GM12878 (cell line): ENCODE data around the gene OR6C75. TPM values are rescaled to one million over a fixed set of nuclear protein-coding genes. Genes with fewer than 3 reads are reported as not detected.

ENCODE experiments used
- ATAC-seq: fragments of 200-7000 bp; cut with Tn5 transposase; 3 replicates; pipeline ENCODE4 v1.9.1; 2020; ENCODE audit warnings: mild to moderate bottlenecking, moderate library complexity
- BruUV-seq: library from RNA; stranded (reverse); fragments of 400-500 nt; replicated peaks from 2 replicates; lab custom pipeline; 2021; lab: Mats Ljungman, UMichigan
- CTCF ChIA-PET: fragments of 300-600 bp; sonication (Branson Sonifier 250); formaldehyde crosslinking; extraction: SDS; loops from one replicate; lab custom pipeline; 2021; ENCODE audit warnings: inconsistent platforms; lab: Yijun Ruan, JAX
- POLR2A ChIA-PET: fragments of 350-600 bp; formaldehyde crosslinking; extraction: SDS; loops from one replicate; lab custom pipeline; 2021; ENCODE audit warnings: inconsistent platforms; lab: Charles Lee
- RAD21 ChIA-PET: fragments of 300-600 bp; sonication (Branson Sonifier 250); formaldehyde crosslinking; loops from one replicate; lab custom pipeline; 2023; ENCODE audit warnings: antibody characterized with exemption; ENCODE audit not compliant: unreplicated experiment; lab: Charles Lee
- SMC1A ChIA-PET: fragments of 300-600 bp; sonication (Branson Sonifier 250); formaldehyde crosslinking; loops from one replicate; lab custom pipeline; 2023; ENCODE audit not compliant: unreplicated experiment, uncharacterized antibody; lab: Charles Lee
- DNase-seq: peaks from one replicate; pipeline ENCODE4 v3.0.0-alpha.2; 2011; ENCODE audit warnings: low read depth, low spot score
- FAIRE-seq: peaks from 3 replicates; lab custom pipeline; 2011; peaks lifted over from hg19 to GRCh38; lab: Jason Lieb, UNC
- H2AFZ ChIP-seq: 2 replicates; pipeline ENCODE4 v1.6.0; 2011; ENCODE audit warnings: low read depth, low read length, control low read depth; ENCODE audit not compliant: control insufficient read depth
- H3K27ac ChIP-seq: 2 replicates; pipeline ENCODE4 v1.5.1; 2011; ENCODE audit warnings: control low read depth; ENCODE audit not compliant: control insufficient read depth, insufficient read depth
- H3K27me3 ChIP-seq, 2 experiments: replicated peaks in 1 of 2; 2 replicates each; pipeline versions ENCODE4 v1.6.0 to v1.6.1; 2011; ENCODE audit warnings: low read length in 1 of 2; ENCODE audit not compliant: control insufficient read depth in 2 of 2, insufficient read depth in 2 of 2
- H3K36me3 ChIP-seq, 2 experiments: 2 replicates each; pipeline ENCODE4 v1.5.1; 2011; ENCODE audit warnings: low read length in 1 of 2; ENCODE audit not compliant: control insufficient read depth in 2 of 2, insufficient read depth in 2 of 2
- H3K4me1 ChIP-seq: 2 replicates; pipeline ENCODE4 v1.6.1; 2011; ENCODE audit warnings: mild to moderate bottlenecking, low read length, moderate library complexity, mixed read lengths; ENCODE audit not compliant: control insufficient read depth, insufficient read depth
- H3K4me2 ChIP-seq: 2 replicates; pipeline ENCODE4 v1.6.0; 2011; ENCODE audit warnings: control low read depth; ENCODE audit not compliant: control insufficient read depth, insufficient read depth
- H3K4me3 ChIP-seq: fragments of 200-600 bp; sonication (generic); 2 replicates; pipeline ENCODE4 v1.5.1; 2016
- H3K79me2 ChIP-seq: 2 replicates; pipeline ENCODE4 v1.6.0; 2011; ENCODE audit warnings: low read length; ENCODE audit not compliant: control insufficient read depth, insufficient read depth
- H3K9ac ChIP-seq: 2 replicates; pipeline ENCODE4 v1.8.0; 2011; ENCODE audit warnings: low read length, control low read depth, mixed read lengths; ENCODE audit not compliant: control insufficient read depth, insufficient read depth
- H3K9me3 ChIP-seq: replicated peaks from 3 replicates; pipeline ENCODE4 v1.5.1; 2011; ENCODE audit warnings: mild to moderate bottlenecking, low read length; ENCODE audit not compliant: control insufficient read depth, insufficient read depth
- H4K20me1 ChIP-seq: 2 replicates; pipeline ENCODE4 v1.6.0; 2011; ENCODE audit not compliant: control insufficient read depth, insufficient read depth
- BACH1 ChIP-seq: fragments of 450-650 bp; IDR thresholded peaks from 2 replicates; pipeline ENCODE4 v1.6.1; 2017; ENCODE audit warnings: mild to moderate bottlenecking, borderline replicate concordance
- NFIC ChIP-seq: IDR thresholded peaks from 2 replicates; pipeline ENCODE4 v1.6.1; 2012; ENCODE audit warnings: low read depth, mild to moderate bottlenecking, inconsistent platforms, low read length, moderate library complexity
- RFX5 ChIP-seq: IDR thresholded peaks from 2 replicates; pipeline ENCODE4 v1.6.1; 2011; ENCODE audit warnings: low read depth, low read length, improper control_type of control experiment
- SIN3A ChIP-seq: IDR thresholded peaks from 2 replicates; pipeline ENCODE4 v1.6.1; 2012; ENCODE audit warnings: low read depth, low read length, improper control_type of control experiment
- SMAD1 ChIP-seq: fragments of 450-650 bp; IDR thresholded peaks from 2 replicates; pipeline ENCODE4 v1.6.1; 2018; ENCODE audit warnings: mild to moderate bottlenecking, low read depth; ENCODE audit not compliant: partially characterized antibody
- SPI1 ChIP-seq: IDR thresholded peaks from 2 replicates; pipeline ENCODE4 v1.6.1; 2011; ENCODE audit warnings: low read depth, mild to moderate bottlenecking, low read length, moderate library complexity, borderline replicate concordance; ENCODE audit not compliant: insufficient read depth
- WGBS: methylation state at CpG from one replicate; pipeline ENCODE4 v1.1.6; 2016; ENCODE audit warnings: low lambda C conversion rate; ENCODE audit not compliant: insufficient replicate concordance, insufficient coverage; ENCODE audit errors: missing lambda C conversion rate; 5-methylcytosine and 5-hydroxymethylcytosine counted together
- in situ Hi-C: fragments of 300-500 bp; cut with MboI; formaldehyde crosslinking; loops from 9 replicates; pipeline ENCODE4 v1.14.3; 2018; ENCODE audit warnings: mixed read lengths
- intact Hi-C: fragments of 100-400 bp; cut with micrococcal nuclease; formaldehyde crosslinking; loops from one replicate; pipeline ENCODE4 v1.14.2; 2022; ENCODE audit not compliant: unreplicated experiment
- polyA plus RNA-seq, 11 experiments: library from polyadenylated mRNA; depleted of rRNA in 4 of 11; unstranded in 6 of 11; stranded (reverse) in 5 of 11; fragments of >200 nt; fragmentation: Nextera tagmentation in 4 of 11; fragmentation: Illumina TruSeq in 1 of 11; extraction: Ambion mirVana in 4 of 11; extraction: Trizol in 1 of 11; gene quantifications; 1 replicate in 1 of 11; 2 replicates in 10 of 11; pipeline versions ENCODE4 v1.2.1 to v1.2.3, GENCODE V29; 2011 to 2016; ENCODE audit warnings: inconsistent platforms in 2 of 11, missing spikeins in 2 of 11, low read depth in 1 of 11
- total RNA-seq, 4 experiments: library from RNA; depleted of rRNA in 3 of 4; stranded (reverse); fragments of >200 nt in 3 of 4; fragmentation: Illumina TruSeq in 1 of 4; extraction: Trizol in 1 of 4; gene quantifications; 2 replicates each; pipeline versions ENCODE4 v1.2.1 to v1.2.3, GENCODE V29; 2013 to 2021
- TF ChIP-seq, protein P1 (sequence below): fragments of 450-650 bp; IDR thresholded peaks from 2 replicates; pipeline ENCODE4 v1.6.1; 2014; ENCODE audit warnings: mild to moderate bottlenecking
- TF ChIP-seq, protein P2 (sequence below): fragments of 450-650 bp; IDR thresholded peaks from 2 replicates; pipeline ENCODE4 v1.6.1; 2018; ENCODE audit warnings: mild to moderate bottlenecking, low read depth, moderate library complexity; ENCODE audit not compliant: partially characterized antibody

OR6C75 gene
- total and polyA plus RNA-seq, 10 of the 15 experiments (the other 5 are each of a cell fraction or from before 2014, with no cell fraction given), result not detected

DNA sequence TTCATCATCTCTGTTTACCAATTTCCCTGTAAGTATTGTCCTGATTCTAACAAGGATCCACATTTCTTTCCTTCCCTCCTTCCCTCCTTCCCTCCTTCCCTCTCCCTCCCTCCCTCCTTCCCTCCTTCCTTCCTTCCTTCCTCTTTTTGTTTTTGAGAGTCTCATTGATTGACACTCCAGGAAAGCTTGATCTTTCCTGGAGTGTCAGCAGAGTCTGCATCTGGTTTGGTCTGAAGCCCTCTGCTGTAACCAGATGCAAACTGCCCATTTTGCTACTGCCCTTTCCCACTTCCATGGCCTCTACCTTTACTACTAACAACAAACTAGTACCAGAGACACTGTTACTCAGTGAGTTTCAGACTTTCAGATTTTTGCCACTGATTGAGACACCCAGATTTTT, 23.1 kb downstream of the OR6C75 start:
- Histone ChIP-seq H2AFZ (no peak overlapping the region), H3K79me2 (no peaks in the 10 kb centered on the region), H4K20me1 (no peaks in the 10 kb centered on the region), H3K27me3 (no peaks in the 10 kb centered on the region), H3K4me1 (no peaks in the 10 kb centered on the region), H3K4me3 (no peak overlapping the region), H3K27ac (no peak overlapping the region), H3K9me3 (no peaks in the 10 kb centered on the region), H3K9ac (no peak overlapping the region), H3K4me2 (no peak overlapping the region), H3K36me3 (no peaks in the 10 kb centered on the region)
- SMC1A ChIA-PET, result interaction anchor here (0.6 kb wide), 1 partner anchor 58 kb away, joined by 3 read pairs; no protein-coding TSS in a partner anchor
- POLR2A ChIA-PET, result no interaction called here
- FAIRE-seq, result no peak
- no peak for TF ChIP-seq SMAD1
- intact Hi-C loops (no loop called here), in situ Hi-C loops (no loop called here)
- CTCF ChIA-PET, result no interaction called here
- no peak for DNase-seq
- no peak for ATAC-seq
- no TSS peak for BruUV-seq
- RAD21 ChIA-PET, result no interaction called here

DNA sequence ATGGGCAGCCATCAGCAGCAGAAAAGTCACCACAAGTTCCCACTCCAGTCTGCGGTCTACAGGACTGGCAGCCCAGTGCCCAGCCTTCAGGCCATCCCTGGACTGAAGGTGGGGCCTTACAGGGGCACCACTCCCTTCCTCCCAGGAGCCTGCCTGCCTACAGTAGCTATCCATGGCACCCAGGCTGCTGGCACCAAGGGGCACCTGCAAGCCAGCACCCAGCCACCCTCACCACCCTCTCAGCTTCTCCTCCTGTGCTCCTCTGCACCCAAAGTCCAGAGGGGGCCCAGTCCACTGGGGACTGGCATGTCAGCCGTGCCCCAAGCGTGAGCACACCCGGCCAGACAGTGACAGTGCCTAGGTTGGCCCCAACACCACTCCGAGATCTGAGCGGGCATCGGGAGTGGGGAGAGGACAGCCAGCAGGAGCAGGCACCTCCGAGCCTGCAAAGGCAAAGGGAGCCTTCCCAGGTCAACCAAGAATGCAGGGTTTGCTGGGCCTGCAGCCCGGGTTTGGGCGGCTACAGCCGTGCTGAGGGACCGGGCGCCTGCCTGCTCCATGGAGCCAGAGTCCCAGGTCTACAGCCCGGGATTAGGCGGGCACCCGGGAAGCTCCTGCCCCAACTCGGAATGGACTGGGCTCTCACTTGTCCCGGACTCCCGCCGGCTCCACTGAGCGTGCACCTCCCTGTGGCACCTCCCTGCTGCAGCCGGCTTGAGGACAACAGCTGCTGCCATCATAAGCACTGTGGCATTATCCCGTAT, 29.4 kb downstream of the OR6C75 start:
- intact Hi-C loops, result no loop called here
- ATAC-seq (no peak), DNase-seq (no peak)
- Histone ChIP-seq H2AFZ (no peak overlapping the region), H4K20me1 (no peaks in the 10 kb centered on the region), H3K9me3 (no peaks in the 10 kb centered on the region), H3K27ac (no peak overlapping the region), H3K4me2 (no peak overlapping the region), H3K9ac (no peak overlapping the region)
- CTCF ChIA-PET, result no interaction called here
- in situ Hi-C loops, result no loop called here
- TF ChIP-seq SPI1, result no peak
- no peak for TF ChIP-seq SIN3A
- TF ChIP-seq RFX5, result no peak
- TF ChIP-seq NFIC, result no peak
- TF ChIP-seq, protein P1, sequence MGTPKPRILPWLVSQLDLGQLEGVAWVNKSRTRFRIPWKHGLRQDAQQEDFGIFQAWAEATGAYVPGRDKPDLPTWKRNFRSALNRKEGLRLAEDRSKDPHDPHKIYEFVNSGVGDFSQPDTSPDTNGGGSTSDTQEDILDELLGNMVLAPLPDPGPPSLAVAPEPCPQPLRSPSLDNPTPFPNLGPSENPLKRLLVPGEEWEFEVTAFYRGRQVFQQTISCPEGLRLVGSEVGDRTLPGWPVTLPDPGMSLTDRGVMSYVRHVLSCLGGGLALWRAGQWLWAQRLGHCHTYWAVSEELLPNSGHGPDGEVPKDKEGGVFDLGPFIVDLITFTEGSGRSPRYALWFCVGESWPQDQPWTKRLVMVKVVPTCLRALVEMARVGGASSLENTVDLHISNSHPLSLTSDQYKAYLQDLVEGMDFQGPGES, result no peak
- no peak for TF ChIP-seq BACH1
- TF ChIP-seq, protein P2, sequence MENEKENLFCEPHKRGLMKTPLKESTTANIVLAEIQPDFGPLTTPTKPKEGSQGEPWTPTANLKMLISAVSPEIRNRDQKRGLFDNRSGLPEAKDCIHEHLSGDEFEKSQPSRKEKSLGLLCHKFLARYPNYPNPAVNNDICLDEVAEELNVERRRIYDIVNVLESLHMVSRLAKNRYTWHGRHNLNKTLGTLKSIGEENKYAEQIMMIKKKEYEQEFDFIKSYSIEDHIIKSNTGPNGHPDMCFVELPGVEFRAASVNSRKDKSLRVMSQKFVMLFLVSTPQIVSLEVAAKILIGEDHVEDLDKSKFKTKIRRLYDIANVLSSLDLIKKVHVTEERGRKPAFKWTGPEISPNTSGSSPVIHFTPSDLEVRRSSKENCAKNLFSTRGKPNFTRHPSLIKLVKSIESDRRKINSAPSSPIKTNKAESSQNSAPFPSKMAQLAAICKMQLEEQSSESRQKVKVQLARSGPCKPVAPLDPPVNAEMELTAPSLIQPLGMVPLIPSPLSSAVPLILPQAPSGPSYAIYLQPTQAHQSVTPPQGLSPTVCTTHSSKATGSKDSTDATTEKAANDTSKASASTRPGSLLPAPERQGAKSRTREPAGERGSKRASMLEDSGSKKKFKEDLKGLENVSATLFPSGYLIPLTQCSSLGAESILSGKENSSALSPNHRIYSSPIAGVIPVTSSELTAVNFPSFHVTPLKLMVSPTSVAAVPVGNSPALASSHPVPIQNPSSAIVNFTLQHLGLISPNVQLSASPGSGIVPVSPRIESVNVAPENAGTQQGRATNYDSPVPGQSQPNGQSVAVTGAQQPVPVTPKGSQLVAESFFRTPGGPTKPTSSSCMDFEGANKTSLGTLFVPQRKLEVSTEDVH, result no peak
- TF ChIP-seq, all 136 proteins: peak for 0
- Histone ChIP-seq H3K4me3 (no peak overlapping the region), H3K36me3 (no peaks in the 10 kb centered on the region), H3K27me3 (no peaks in the 10 kb centered on the region), H3K4me1 (no peaks in the 10 kb centered on the region), H3K79me2 (no peaks in the 10 kb centered on the region)
- FAIRE-seq, result no peak
- RAD21 ChIA-PET, result no interaction called here
- POLR2A ChIA-PET, result no interaction called here
- WGBS, result 43% methylated on average over 23 of the region's 23 CpGs
- BruUV-seq, result no TSS peak
- SMC1A ChIA-PET, result no interaction called here
